DMS53 treated with DMSO at 0.1 percent for 48 hours (cell line): ENCODE data around the gene CIRBP.

Experiments
- DNase-seq: peaks from one replicate; lab custom pipeline; 2025; ENCODE audit not compliant: unreplicated experiment; lab: John Stamatoyannopoulos, UW

The CIRBP gene

GRCh38 chr19:1230783-1231489 is 38.2 kb upstream of the CIRBP start:
- DNase-seq: no peak

GRCh38 chr19:1231729-1232637 is 37.1 kb upstream of the CIRBP start:
- DNase-seq: no peak

- DNase-seq: no peak
These were observed 36.5 kb upstream of the CIRBP start for GRCh38 chr19:1232652-1233072.

GRCh38 chr19:1233115-1233667 is 35.9 kb upstream of the CIRBP start:
- no peak for DNase-seq

GRCh38 chr19:1234051-1234954 is 34.8 kb upstream of the CIRBP start:
- DNase-seq: no peak

GRCh38 chr19:1234955-1235380 is 34.2 kb upstream of the CIRBP start:
- DNase-seq: no peak

GRCh38 chr19:1235625-1236538 is 33.2 kb upstream of the CIRBP start:
- no peak for DNase-seq

GRCh38 chr19:1236576-1236975 is 32.6 kb upstream of the CIRBP start:
- DNase-seq: no peak

- no peak for DNase-seq
These were observed 32.0 kb upstream of the CIRBP start for GRCh38 chr19:1237027-1237659.

GRCh38 chr19:1237754-1238368 is 31.3 kb upstream of the CIRBP start, which contains the start of gene CBARP:
Gene CBARP (minus strand): TSS chr19:1238005. CDS start chr19:1236100, 1,905 bp downstream.
- DNase-seq: no peak

- DNase-seq: no peak
These were observed 30.5 kb upstream of the CIRBP start for GRCh38 chr19:1238369-1239303.

- no peak for DNase-seq
These were observed 29.7 kb upstream of the CIRBP start for GRCh38 chr19:1239420-1239795.

- peak; percentile 64 for DNase-seq
These were observed 29.1 kb upstream of the CIRBP start for GRCh38 chr19:1239796-1240737.

- DNase-seq: no peak
These were observed 28.2 kb upstream of the CIRBP start for GRCh38 chr19:1240925-1241324.

- DNase-seq: peak; percentile 80
These were observed 27.6 kb upstream of the CIRBP start, which contains the start of gene ATP5F1D for GRCh38 chr19:1241417-1242095. Gene ATP5F1D (plus strand): TSS chr19:1241751. CDS start chr19:1241851, 100 bp downstream.
